GM18508 (cell line): ENCODE results near the gene TFEB.

Experiments
- ATAC-seq: cut with Tn5 transposase; IDR thresholded peaks from one replicate; pipeline ENCODE4 v1.9.1; 2021; ENCODE audit warnings: moderate number of reproducible peaks; ENCODE audit not compliant: insufficient read depth, unreplicated experiment

TFEB gene

DNA sequence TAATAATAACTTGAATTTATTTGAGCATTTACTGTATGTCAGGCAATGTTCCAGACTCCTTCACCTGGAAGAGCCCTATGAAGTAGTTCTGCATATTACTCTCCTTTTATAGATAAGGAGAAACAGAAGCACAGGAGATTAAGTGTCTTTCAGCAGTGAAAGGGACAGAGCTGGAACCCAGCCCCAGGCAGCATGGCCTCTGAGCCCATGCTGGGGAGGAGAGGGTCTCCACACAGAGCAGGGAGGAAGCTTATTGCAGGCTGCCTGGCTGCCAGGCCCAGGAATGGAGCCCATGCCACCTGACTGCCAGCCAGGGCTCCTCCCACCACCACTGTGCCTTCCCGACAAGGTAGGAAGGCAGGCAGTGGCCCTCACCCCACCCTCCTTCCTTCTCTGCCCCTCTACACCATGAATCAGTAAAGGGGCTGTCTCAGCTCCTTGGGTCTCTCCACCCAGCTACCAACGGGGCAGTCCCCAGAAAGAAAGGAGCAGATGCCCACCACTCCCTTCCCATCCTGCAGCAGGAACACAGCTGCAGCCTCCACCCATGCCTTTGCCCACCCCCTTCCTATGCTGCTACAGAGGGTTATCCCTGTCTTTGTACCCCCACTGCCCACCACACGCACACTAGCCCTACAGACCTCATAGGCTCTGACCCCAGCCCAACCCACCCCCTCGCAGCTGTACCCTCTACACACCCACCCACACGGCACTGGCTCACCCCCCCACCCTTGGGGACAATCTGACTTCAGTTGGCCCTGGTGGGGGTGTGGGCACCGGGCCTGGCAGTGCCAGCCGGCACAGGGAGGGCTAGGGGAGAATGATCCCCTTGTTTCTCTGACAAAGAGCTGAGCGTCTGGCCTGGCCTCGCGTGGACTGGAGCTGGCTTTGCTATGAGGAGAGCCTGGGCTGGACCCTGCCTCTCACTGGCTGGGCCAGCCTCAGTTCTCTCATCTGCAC is 41.8 kb downstream of the TFEB start:
- no peak for ATAC-seq

DNA sequence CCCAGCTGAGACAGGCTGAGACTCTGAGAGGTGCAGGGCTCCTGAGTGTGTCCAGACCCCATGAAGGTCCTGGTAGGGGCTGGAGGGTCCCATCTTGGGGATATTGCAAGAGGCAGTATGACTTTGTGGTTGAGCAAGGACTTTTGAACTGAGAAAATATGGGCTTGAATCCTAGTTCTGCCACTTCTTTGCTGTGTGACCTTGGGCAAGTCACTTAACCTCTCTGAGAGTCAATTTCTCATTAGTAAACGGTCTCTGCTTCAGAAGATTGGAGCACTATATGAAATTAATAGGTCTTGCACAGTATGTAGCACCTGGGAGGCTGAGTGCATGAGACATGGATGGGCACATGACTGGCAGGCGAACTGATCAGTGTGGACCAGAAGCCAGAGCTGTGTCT is 42.7 kb downstream of the TFEB start:
- no peak for ATAC-seq

DNA sequence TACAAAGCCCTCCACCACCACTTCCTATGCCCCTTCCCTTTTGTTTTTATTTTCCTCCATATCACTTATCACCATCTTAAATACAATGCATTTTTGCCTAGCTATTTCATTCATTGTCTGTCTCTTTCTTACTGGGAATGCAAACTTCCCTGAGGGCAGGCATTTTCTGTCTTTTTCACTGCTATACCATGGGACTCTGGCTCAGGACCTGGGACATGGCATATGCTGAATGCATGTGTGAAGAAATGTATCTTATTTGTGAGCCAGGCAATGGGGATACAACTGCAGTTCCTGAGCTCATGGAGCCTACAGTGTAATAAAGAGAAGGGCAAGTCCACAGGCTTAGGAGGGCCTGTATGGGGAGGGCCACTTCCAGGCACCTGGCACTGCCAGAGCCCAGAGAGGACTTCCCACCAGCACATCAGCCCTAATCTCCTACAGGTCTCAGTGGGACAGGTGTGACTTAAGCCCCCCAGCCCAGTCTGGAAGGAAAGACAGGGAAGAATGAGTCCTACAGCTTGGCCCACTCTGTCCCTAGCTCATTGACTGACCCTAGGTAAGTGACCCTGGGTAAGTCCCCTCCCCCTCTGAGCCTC is 43.2 kb downstream of the TFEB start:
- no peak for ATAC-seq

DNA sequence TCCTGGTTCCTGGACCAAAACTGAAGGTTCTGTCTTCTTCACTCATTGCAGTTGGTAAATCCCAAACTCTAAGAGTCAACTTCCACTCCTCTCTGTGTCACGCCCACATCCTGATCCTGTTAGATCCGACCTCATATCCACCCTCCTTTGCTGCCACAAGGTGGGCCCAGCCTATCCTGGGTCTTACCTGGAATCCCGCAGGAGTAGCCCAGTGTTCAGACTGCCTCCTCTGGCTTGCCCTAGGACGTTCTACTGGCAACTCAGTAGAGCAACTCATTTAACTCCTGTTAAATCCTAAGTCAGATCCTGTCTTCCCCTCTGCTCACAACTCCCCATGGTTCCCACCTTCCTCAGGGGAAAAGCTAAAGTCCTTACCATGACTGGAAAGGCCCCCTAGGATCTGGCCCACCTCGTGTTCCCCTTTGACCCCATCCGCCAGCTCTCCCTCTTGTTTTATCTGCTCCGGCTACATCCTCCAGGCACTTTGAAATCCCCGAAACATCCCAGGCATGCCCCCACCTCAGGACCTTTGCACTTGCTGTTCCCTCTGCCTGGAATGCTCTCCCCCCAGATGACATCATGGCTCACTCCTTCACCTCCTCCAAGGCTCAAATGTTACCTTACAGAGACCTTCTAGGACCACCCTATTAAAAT is 43.9 kb downstream of the TFEB start:
- ATAC-seq = no peak

DNA sequence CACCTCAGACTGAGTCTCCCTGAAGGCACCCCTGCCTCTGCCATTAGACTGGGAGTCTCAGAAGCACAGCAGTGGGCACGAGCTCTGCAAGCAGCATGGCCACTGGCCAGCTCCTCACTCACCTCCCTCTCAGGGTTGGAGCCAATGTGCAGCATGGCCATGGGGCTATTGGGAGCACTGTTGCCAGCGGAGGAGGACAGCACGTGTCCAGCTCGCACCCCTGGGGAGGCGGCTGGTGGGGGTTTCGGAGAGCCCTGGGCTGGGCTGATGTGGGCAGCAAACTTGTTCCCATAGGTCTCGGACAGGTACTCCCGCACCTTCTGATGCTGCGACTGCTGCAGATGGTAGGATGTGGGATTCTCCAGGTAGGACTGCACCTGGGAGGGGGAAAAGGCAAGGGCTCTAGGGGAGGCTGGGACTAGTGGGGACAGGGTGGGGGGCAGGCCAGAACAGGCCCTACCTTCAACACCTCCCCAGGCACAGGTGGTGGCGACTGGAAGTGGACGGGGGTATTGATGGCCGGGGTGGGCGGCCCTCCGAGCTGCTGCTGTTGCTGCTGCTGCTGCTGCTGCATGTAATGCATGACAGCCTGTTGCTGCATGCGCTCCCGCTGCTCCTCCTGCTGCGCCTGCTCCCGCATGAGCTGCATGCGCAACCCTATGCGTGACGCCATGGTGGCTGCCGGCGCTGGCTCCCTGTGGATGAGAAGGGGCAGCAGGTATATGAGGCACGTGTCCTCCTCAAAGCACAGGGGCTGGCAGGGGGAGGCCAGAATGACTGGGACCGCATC is 44.7 kb downstream of the TFEB start:
- no peak for ATAC-seq

DNA sequence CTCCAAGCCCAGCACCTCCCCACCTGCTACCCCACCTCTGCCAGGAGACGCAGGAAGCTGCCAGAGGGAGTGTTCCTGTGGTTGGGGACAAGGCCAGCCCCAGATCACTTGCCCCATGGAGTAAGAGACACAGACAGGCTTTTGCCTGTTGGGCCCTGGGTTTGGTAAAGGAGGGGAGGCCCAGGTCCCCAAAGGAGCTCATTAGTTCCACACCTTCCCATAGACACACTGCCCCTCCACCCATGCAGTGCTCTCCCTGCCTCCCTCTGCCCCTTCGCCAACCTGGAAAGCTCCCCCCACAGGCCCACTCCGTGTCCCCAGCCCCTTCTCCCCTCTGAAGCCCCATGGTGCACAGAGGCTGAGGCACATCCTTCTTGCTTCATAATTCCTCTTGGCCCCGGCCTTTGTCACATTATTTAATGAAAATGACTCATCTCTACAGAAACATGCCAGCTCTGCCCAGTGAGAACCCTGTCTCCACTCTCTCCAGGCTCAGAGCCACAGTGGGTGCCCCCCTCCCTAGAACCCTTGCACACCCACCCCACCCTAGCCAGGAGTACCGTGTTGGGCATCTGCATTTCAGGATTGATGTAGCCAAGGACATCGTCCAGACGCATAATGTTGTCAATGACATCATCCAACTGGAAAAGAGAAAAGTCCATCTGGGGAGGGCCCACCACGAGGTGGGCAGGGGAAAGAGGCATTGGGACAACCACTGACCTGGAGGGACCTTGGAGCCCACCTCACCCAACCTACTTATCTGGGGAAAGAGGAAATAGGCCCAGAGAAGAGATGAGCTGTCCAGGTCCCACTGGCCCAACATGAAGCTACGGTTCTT is 46.0 kb downstream of the TFEB start:
- no peak for ATAC-seq

DNA sequence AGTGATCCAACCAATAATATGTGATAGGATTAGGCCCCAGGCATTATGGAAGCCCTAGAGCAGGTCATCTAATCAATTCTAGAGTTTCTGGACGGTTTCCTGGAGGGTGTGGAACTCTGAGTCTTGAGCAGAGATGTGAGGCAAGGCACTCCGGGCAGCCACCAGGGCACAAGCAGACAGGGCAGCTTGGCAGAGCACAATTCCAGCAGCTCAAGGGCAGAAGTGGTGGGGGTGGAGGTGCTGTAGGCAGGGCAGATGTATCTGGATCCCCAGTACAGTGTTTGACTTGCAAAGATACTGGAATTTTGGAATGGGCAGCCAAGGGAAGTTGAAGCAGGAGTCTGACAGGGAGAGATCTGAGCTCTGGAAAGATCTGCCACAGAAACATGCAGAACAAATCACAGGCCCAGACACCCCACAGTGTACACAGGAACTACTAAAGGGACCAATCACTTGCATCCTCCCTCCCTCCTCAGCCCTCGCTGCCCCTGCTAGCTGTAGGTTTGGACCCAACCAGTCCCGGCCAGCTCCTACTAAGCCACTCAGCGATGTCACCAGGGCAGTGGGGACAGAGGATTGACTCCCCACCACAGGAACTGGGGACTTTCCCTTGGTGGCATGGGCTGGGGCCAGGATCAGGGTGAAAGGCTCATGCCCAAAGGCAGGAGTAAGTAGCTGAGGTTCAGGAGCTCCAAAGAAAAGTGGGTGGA is 47.0 kb downstream of the TFEB start:
- ATAC-seq = no peak

DNA sequence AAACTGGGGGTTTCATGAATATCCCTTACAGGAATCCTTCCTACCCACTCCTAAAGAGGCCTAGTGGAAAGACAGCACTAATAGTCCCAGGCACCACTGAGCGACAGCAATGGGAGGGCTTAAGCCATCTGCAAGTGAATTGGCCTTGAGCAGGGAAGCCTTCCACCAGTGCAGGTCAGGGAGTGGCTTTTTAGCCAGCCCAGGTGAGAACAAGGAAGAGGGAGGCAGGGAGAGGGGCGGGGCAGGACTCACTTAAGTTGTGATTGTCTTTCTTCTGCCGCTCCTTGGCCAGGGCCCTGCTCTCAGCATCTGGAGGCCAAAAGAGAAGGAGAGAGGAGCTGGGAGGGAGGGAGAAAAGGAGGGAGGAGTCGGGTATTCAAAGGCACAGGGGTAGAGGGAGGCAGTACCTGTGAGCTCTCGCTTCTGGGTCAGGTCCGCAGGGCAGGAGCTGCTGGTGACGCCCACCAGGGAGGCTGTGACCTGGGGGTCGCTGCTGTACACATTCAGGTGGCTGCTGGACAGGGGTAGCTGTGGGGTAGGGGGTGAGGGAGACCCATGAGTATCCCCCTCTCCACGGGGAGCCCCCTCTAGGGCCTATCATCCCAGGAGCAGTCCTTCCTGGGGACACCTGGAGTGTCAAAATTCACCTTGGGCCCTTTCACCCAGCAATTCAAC is 47.8 kb downstream of the TFEB start:
- ATAC-seq = no peak

DNA sequence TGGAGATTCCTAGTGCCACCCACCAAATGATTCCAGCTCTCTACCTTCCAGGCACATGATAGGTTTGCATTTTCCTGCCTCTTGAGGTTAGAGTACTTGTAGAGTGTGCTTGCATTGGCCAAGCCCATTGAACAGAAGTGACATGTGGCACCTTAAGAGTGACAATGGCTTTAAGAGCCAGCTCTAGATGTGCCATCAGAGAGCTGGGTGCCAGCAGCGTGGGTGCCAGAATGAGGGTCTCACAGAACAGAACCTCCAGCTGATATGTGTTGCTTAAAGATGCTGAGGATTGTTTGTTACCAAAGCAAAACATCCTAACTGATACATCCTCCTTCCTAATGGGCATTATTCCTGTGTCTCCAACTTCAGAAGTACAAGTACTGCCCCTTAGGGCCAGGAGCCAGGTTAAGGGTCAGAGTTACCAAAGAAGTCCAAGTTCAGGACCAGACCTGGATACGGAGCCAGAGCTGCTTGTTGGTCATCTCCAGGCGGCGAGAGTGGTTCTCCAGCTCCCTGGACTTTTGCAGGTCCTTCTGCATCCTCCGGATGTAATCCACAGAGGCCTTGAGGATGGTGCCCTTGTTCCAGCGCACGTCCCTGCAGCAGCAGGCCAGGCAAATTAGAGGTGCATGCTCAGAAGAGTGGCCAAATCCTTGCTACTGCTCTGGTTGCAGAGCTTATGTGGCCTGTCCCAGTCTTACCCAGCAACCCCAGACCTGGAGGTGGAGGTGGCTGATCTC is 49.6 kb downstream of the TFEB start:
- no peak for ATAC-seq

DNA sequence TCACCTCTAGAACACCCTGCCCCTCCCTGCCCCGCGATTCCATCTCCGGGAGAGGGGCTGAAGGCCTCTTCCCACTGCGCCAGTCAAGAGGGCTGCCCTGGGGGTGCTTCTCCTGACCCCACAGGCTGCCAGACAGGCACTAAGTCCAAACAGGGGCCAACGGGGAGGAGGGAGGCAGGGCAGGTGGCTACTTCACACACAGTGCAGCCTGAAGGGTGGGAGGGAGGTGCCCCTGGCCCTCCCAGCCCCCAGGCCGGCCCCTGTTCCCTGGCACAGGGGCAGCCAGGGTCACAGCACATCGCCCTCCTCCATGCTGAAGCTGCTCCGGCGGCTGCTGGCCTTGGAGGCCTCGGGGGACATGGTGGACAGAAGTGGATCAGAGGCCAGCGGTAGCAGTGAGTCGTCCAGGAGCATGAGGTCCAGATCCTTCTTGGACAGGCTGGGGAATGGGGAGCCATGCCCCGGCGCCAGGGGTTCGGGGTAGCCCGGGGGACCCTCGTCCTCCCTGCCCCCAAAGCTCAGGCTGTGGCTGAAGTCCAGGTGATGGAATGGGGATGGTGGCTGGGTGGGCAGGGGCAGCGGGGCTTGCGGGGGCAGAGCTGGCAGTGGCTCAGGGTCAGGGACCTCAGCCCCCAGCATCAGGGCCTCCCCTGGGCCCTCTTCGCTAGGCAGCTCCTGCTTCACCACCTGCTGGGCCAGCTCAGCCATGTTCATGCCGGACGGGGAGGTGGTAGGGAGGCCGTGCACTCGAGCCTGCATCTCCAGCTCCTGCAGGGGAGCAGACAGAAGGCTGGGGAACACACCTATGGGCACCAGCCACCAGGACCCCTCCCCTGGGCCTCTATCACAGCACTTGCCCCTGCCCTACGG is 50.9 kb downstream of the TFEB start:
- no peak for ATAC-seq

DNA sequence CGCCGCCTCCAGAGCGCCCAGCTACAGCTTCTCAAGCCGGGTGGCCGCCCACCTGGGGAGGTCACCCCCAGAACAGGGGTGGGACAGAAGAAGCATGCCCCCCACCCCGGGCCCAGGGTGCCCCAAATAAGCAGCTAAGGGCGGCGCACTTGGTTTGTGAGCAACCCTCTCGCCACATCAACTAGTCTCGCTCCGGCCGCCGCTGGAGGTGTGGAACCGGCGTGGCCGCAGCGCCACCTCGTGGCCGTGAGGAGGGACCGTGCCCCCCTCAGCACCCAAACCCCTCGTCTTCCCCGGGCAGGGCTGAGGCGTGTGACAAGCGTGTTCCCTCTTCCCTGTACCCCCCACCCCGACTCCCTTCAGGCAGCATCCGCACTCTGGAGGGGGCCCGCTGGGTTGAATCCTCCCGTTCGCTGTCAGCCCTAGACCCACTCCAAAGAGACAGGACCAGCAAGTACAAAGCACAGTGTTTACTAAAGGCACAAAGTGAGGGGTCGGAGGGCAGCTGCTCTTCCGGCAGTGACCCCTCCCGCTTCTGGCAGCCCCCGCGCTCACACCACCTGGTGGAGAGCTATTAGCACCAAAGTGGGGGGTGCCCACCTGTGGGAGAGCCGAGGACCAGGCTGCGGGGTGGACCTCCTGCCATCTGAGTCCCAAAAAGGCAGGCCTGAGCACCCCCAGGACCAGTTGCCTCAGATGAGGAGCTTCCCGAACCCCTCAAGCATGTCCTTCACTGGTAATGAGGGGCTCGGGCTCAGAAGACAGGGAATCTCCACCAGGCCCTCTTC is 51.7 kb downstream of the TFEB start:
- ATAC-seq = no peak

DNA sequence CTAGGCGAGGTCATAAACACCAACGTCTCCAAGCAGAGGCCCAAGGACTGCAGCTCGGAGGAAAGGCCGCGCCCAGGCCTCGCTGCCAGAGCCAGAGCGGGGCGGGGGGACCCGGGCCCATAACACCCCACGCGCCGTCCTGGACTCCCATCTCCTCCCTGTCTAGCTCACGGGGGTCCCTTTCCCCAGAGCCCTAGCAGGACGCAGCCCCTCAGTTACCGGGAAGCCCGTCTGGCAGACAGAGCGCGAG is 52.2 kb downstream of the TFEB start:
- no peak for ATAC-seq

DNA sequence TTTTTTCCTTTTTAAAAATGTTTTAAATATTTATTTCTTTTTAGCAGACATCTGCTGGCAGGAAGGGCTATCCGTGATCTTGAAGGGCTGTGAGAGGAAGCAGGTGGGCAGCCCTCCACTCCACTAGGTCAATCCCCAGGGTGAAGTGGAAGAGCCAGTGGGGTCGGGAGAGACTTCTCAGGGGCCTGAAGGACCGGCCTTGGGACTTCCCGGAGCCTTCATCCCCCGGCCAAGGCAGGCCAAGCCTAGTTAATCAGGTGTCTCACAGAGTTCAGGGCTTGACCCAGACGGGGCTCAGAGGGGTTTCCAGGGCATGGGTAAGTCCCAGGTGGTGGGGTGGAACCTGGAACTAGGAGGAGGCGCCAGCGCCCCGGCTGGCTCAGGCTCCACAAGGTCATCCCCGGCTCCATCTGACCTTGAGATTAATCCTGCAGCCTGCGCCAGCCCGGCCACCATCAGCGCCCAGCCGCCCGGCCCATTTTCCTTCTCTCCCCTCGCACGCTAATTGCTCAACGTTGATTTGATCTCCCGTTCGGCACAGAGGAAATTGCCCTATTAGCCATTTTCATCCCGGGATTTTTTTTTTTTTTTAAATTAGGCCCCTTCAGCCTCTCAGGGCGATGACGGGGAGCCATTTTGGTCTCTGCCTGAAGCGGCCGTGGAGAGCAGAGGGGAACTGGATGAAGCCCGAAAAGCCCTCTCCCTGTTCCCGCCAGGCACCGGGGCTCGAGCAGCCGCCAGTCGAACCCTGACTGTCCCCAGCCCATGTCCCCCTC is 52.7 kb downstream of the TFEB start:
- ATAC-seq = no peak

DNA sequence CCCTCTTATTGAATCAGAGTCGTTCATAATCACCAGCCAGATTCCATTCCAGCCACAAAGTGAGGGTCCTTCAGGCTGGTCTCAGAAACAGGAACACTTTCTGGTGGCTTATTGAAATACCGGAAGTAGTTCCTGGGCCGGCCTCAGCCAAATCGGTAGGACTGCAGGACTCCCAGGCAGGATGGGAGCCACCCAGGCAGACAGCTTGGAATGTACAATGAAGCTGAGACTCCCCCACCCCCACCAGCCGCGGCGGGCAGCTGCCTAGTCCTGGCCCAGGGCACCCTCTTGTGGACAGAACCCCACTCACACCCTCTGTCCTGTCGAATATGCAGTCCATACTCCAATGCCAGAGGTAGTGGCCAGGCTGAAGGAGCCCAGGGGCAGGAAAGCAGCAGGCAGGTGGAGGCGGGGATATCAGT is 53.3 kb downstream of the TFEB start:
- ATAC-seq = no peak

DNA sequence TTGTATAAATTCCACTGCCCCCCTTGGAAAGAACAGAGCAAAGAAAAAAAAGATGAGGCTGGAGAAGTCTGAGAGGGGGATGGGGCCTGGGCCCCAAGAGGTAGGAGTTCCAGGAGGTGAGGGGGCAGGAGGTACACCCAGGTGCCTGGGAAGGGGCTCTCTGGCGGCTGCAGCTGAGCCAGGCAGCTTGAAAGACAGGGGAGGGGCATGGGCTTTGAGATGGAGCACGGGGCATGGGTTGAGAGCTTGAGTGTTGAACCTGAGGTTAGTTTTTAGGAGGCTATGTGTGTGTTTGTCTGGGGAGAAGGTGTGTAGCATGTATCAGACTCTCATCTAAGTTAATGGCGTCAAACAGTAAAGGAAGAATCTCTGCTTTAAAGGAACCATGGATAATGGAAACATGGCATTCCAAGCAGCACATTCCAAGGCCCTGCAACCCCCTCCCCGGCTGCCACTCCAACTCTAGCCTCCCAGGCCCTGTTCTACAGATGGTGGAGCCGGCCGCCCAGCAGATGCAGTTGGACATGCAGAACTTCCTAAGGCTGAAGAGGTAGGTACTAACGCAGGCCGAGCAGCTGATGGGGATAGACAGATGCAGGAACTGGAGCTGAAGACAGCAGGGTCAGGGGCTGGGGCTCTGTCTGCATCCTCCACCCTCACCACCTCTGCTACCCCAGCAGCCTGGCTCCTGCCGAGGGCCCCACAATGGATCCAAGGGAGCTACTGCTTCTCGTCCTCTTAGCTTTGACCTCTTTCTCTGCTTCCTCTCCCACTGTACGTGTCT is 55.0 kb downstream of the TFEB start:
- ATAC-seq = no peak
